K562 (cell line): ENCODE results near the gene LRP1B. TPM values are rescaled to one million over a fixed set of nuclear protein-coding genes. Genes with fewer than 3 reads are reported as not detected.

Experiments used
- ATAC-seq: fragments of 200-7000 bp; cut with Tn5 transposase; 3 replicates; pipeline ENCODE4 v1.9.1; 2020; ENCODE audit warnings: moderate library complexity
- BruUV-seq: library from RNA; stranded (reverse); fragments of 400-500 nt; replicated peaks from 2 replicates; lab custom pipeline; 2021; lab: Mats Ljungman, UMichigan
- CTCF ChIA-PET: fragments of 300-600 bp; formaldehyde crosslinking; extraction: SDS; loops from one replicate; lab custom pipeline; 2021; ENCODE audit warnings: low intra/inter-chr PET ratio; lab: Yijun Ruan, JAX
- POLR2A ChIA-PET: fragments of 300-600, 350-650 bp; sonication (Branson Sonifier 250); formaldehyde crosslinking; extraction: SDS; loops from one replicate; lab custom pipeline; 2021; ENCODE audit warnings: antibody characterized with exemption, inconsistent platforms; lab: Yijun Ruan, JAX
- DNase-seq, 4 experiments: peaks; one replicate each; pipeline versions ENCODE4 v3.0.0 to v3.0.0-alpha.2; 2011 to 2018; ENCODE audit warnings: low spot score in 3 of 4, mixed read lengths in 3 of 4; ENCODE audit errors: extremely low read depth in 1 of 4
- FAIRE-seq: peaks from 2 replicates; lab custom pipeline; 2011; peaks lifted over from hg19 to GRCh38; lab: Jason Lieb, UNC
- H2AFZ ChIP-seq: 2 replicates; pipeline ENCODE4 v1.6.0; 2011; ENCODE audit warnings: low read depth, low read length, control low read depth, inconsistent platforms
- H3K27ac ChIP-seq: fragments of 200-600 bp; 3 replicates; pipeline ENCODE4 v1.8.0; 2011; ENCODE audit warnings: low read depth, mild to moderate bottlenecking, control low read depth, inconsistent platforms, low read length, moderate library complexity, mixed read lengths; ENCODE audit errors: extremely low read depth
- H3K27me3 ChIP-seq, 2 experiments: fragments of 300-600 bp in 1 of 2; 2 replicates in 1 of 2; 3 replicates in 1 of 2; pipeline versions ENCODE4 v1.6.0 to v1.8.0; 2011; ENCODE audit warnings: inconsistent platforms in 2 of 2, low read length in 2 of 2, mild to moderate bottlenecking in 1 of 2, mixed read lengths in 1 of 2, moderate library complexity in 1 of 2; ENCODE audit not compliant: control insufficient read depth in 2 of 2, insufficient read depth in 2 of 2
- H3K36me3 ChIP-seq: fragments of 300-600 bp; 3 replicates; pipeline ENCODE4 v1.8.0; 2011; ENCODE audit warnings: mild to moderate bottlenecking, low read length, inconsistent platforms; ENCODE audit not compliant: control insufficient read depth, insufficient read depth
- H3K4me1 ChIP-seq, 2 experiments: fragments of 200-600 bp in 1 of 2; replicated peaks in 1 of 2; 2 replicates in 1 of 2; 3 replicates in 1 of 2; pipeline versions ENCODE4 v1.5.1 to v1.8.0; 2011; ENCODE audit warnings: inconsistent platforms in 2 of 2, low read length in 2 of 2, mild to moderate bottlenecking in 1 of 2, mixed read lengths in 1 of 2, moderate library complexity in 1 of 2; ENCODE audit not compliant: control insufficient read depth in 2 of 2, insufficient read depth in 2 of 2
- H3K4me2 ChIP-seq: 2 replicates; pipeline ENCODE4 v1.6.1; 2011; ENCODE audit warnings: low read length, control low read depth, inconsistent platforms, mixed read lengths; ENCODE audit not compliant: insufficient read depth
- H3K4me3 ChIP-seq: fragments of 200-600 bp; sonication (generic), shearing (Covaris generic); 2 replicates; pipeline ENCODE4 v1.5.1; 2016; ENCODE audit warnings: control low read depth, inconsistent platforms
- H3K79me2 ChIP-seq: fragments of 200-600 bp; 3 replicates; pipeline ENCODE4 v1.8.0; 2011; ENCODE audit warnings: low read length, inconsistent platforms; ENCODE audit not compliant: control insufficient read depth, insufficient read depth
- H3K9ac ChIP-seq, 2 experiments: 2 replicates each; pipeline versions ENCODE4 v1.6.0 to v1.6.1; 2011; ENCODE audit warnings: low read depth in 2 of 2, low read length in 2 of 2, control low read depth in 1 of 2, inconsistent platforms in 1 of 2, mild to moderate bottlenecking in 1 of 2, mixed read lengths in 1 of 2; ENCODE audit not compliant: insufficient read depth in 1 of 2
- H3K9me1 ChIP-seq: one replicate; pipeline ENCODE4 v1.6.0; 2011; ENCODE audit warnings: inconsistent platforms, mild to moderate bottlenecking, low read length, moderate library complexity; ENCODE audit not compliant: control insufficient read depth, insufficient read depth
- H3K9me3 ChIP-seq: replicated peaks from 2 replicates; pipeline ENCODE4 v1.5.1; 2011; ENCODE audit warnings: low read depth, low read length, inconsistent platforms; ENCODE audit not compliant: control insufficient read depth, insufficient read depth
- H4K20me1 ChIP-seq: replicated peaks from 2 replicates; pipeline ENCODE4 v1.6.1; 2011; ENCODE audit warnings: low read length, inconsistent platforms, mixed read lengths; ENCODE audit not compliant: control insufficient read depth, insufficient read depth
- E2F3 ChIP-seq: fragments of 250-450 bp; sonication (Bioruptor Pico); IDR thresholded peaks from 2 replicates; pipeline ENCODE4 v1.4.0; 2020; ENCODE audit warnings: mild to moderate bottlenecking
- PATZ1 ChIP-seq: fragments of 250-450 bp; sonication (Bioruptor Pico); IDR thresholded peaks from 2 replicates; pipeline ENCODE4 v1.5.0; 2020; ENCODE audit warnings: mild to moderate bottlenecking, borderline replicate concordance
- PCBP2 ChIP-seq: fragments of 200-400 bp; formaldehyde crosslinking; IDR thresholded peaks from 2 replicates; pipeline ENCODE4 v1.6.1; 2018; ENCODE audit warnings: low read length, low read depth, mild to moderate bottlenecking, moderate library complexity; ENCODE audit not compliant: poor library complexity, severe bottlenecking
- POLR2AphosphoS2 ChIP-seq: IDR thresholded peaks from 2 replicates; pipeline ENCODE4 v1.6.1; 2012; ENCODE audit warnings: low read length, improper control_type of control experiment
- PRMT5 ChIP-seq: sonication (generic); formaldehyde crosslinking; IDR thresholded peaks from 2 replicates; pipeline ENCODE4 v1.5.0; 2020; ENCODE audit warnings: missing genetic modification reagents
- RBBP5 ChIP-seq: fragments of 200-600 bp; sonication (generic); IDR thresholded peaks from 2 replicates; pipeline ENCODE4 v1.6.1; 2012; ENCODE audit warnings: borderline replicate concordance, mild to moderate bottlenecking, low read length, control low read depth, inconsistent platforms; ENCODE audit not compliant: insufficient read depth, poor library complexity, severe bottlenecking
- RNF2 ChIP-seq: sonication (generic); IDR thresholded peaks from 2 replicates; pipeline ENCODE4 v1.6.1; 2016
- STAT5B ChIP-seq: fragments of 250-450 bp; sonication (Bioruptor Pico); IDR thresholded peaks from 2 replicates; pipeline ENCODE4 v1.8.0; 2021; ENCODE audit warnings: mild to moderate bottlenecking, inconsistent platforms
- UBTF ChIP-seq, 2 experiments: IDR thresholded peaks; 2 replicates each; pipeline ENCODE4 v1.6.1; 2012; ENCODE audit warnings: improper control_type of control experiment in 2 of 2, low read depth in 2 of 2, low read length in 2 of 2, borderline replicate concordance in 1 of 2
- ZNF444 ChIP-seq: fragments of 250-450 bp; sonication (Bioruptor Pico); IDR thresholded peaks from 2 replicates; pipeline ENCODE4 v1.4.0; 2020; ENCODE audit warnings: mild to moderate bottlenecking, moderate library complexity
- ZNF740 ChIP-seq, 3 experiments: fragments of 200-800 bp in 1 of 3; sonication (Bioruptor generic) in 1 of 3; sonication (generic) in 1 of 3; formaldehyde crosslinking in 1 of 3; IDR thresholded peaks; 2 replicates each; pipeline versions ENCODE4 v1.6.1 to v1.8.0; 2016 to 2022; ENCODE audit warnings: mild to moderate bottlenecking in 2 of 3, missing compliant biosample characterization in 2 of 3, missing genetic modification characterization in 2 of 3, missing genetic modification reagents in 1 of 3
- in situ Hi-C: fragments of 300-500 bp; cut with MboI; formaldehyde crosslinking; loops from 4 replicates; pipeline ENCODE4 v1.15.0; 2018; ENCODE audit warnings: inconsistent platforms, mixed read lengths
- intact Hi-C: fragments of 100-400 bp; cut with micrococcal nuclease; formaldehyde crosslinking; loops from 2 replicates; pipeline ENCODE4 v1.14.2; 2022
- polyA plus RNA-seq, 8 experiments: library from polyadenylated mRNA; depleted of rRNA in 4 of 8; stranded (reverse) in 5 of 8; unstranded in 3 of 8; fragments of >200 nt; fragmentation: Nextera tagmentation in 2 of 8; fragmentation: Illumina TruSeq in 1 of 8; extraction: Ambion mirVana in 2 of 8; extraction: Trizol in 1 of 8; gene quantifications; 2 replicates each; pipeline versions ENCODE4 v1.2.1 to v1.2.3, GENCODE V29; 2011 to 2014; ENCODE audit warnings: inconsistent platforms in 1 of 8, missing spikeins in 1 of 8
- total RNA-seq, 7 experiments: library from RNA; depleted of rRNA in 6 of 7; stranded (reverse); fragments of >200 nt in 6 of 7; fragmentation: Illumina TruSeq in 2 of 7; extraction: Trizol in 2 of 7; gene quantifications; 2 replicates each; pipeline versions ENCODE4 v1.2.1 to v1.2.3, GENCODE V29; 2011 to 2021; ENCODE audit warnings: low replicate concordance in 1 of 7

Gene LRP1B
- total and polyA plus RNA-seq, 9 of the 15 experiments (the other 6 are each of a cell fraction or from before 2014, with no cell fraction given), result not detected

DNA sequence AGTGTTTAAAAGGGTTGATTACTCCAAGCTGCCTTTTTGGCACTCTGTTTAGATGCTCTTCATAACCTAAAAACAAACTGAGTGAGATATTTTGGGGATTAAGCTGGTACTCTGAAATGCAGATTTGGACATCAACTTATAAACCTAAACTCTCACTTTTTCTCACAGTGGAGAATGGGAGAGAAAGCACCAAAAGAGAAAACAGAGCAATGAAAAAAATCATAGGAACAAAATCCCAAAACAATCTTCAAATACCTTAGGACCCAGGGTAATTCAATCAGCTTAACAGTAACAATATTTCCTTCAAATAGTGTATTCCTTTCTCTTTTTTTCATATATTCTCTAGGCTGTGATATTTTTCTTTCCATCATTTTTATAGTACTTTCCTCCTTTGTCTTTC, 11.5 kb downstream of the LRP1B start:
- H3K4me1 ChIP-seq, result no peaks in the 10 kb centered on the region
- ATAC-seq, result no peak

More for the DNA sequence above, 11.5 kb downstream of the LRP1B start:
- Histone ChIP-seq H3K9me1 (no peaks in the 10 kb centered on the region), H3K79me2 (no peaks in the 10 kb centered on the region), H3K9me3 (no peaks in the 10 kb centered on the region; the same call in 1 of the 2 replicates)
- in situ Hi-C loops, result no loop called here
- no peak for TF ChIP-seq ZNF740 (CRISPR knock-in tag; IDR thresholded peaks at IDR 0.05)
- TF ChIP-seq ZNF740 (tag; IDR thresholded peaks at IDR 0.05), result no peak
- TF ChIP-seq STAT5B, result no peak
- TF ChIP-seq RNF2, result no peak
- no peak for TF ChIP-seq PRMT5 (CRISPR knock-in tag)
- TF ChIP-seq E2F3 (CRISPR knock-in tag), result no peak
- TF ChIP-seq PATZ1 (CRISPR knock-in tag), result no peak
- TF ChIP-seq RBBP5, result no peak
- no peak for TF ChIP-seq POLR2AphosphoS2
- no peak for TF ChIP-seq PCBP2
- TF ChIP-seq UBTF (IDR thresholded peaks at IDR 0.05; ENCODE audit: borderline replicate concordance in 1 of 2, low read depth in 2 of 2, low read length in 2 of 2), result no peak
- TF ChIP-seq ZNF444, result no peak
- TF ChIP-seq, all 486 proteins: peak for 0
- Histone ChIP-seq H4K20me1 (no peaks in the 10 kb centered on the region), H3K27me3 (no peaks in the 10 kb centered on the region), H2AFZ (no peak overlapping the region), H3K27ac (no peak overlapping the region), H3K36me3 (no peaks in the 10 kb centered on the region), H3K9ac (no peak overlapping the region), H3K4me2 (no peak overlapping the region), H3K4me3 (no peak overlapping the region)
- BruUV-seq, result no TSS peak
- intact Hi-C loops, result no loop called here
- ChIA-PET CTCF (no interaction called here), POLR2A (no interaction called here)
- DNase-seq (no peak), FAIRE-seq (no peak)
